Kidney epithelial cell (primary cell): ENCODE results near the gene ZDHHC4. TPM values are rescaled to one million over a fixed set of nuclear protein-coding genes. Genes with fewer than 3 reads are reported as not detected.
A peak's percentile ranks its signal among the peaks of the same experiment; 100 is the strongest.
"Not testable (repeated sequence)": the region's sequence is repeated elsewhere in the genome, so short reads cannot be mapped to it uniquely, and the experiment has no call there.

Experiments used
- DNase-seq: peaks from one replicate; pipeline ENCODE4 v3.0.0-alpha.2; 2010; ENCODE audit warnings: low read depth
- H3K27me3 ChIP-seq: 2 replicates; pipeline ENCODE4 v1.6.0; 2011; ENCODE audit warnings: low read length; ENCODE audit not compliant: control insufficient read depth, insufficient read depth
- H3K36me3 ChIP-seq: 2 replicates; pipeline ENCODE4 v1.5.1; 2011; ENCODE audit warnings: low read length; ENCODE audit not compliant: control insufficient read depth, insufficient read depth
- H3K4me3 ChIP-seq: 2 replicates; pipeline ENCODE4 v1.5.1; 2011; ENCODE audit warnings: low read depth, mild to moderate bottlenecking, control low read depth, low read length
- CTCF ChIP-seq: IDR thresholded peaks from 2 replicates; pipeline ENCODE4 v1.5.1; 2011; ENCODE audit warnings: mild to moderate bottlenecking, moderate library complexity, low read length, control low read depth, inconsistent platforms; ENCODE audit not compliant: insufficient read depth, poor library complexity, severe bottlenecking
- total RNA-seq: library from RNA; depleted of rRNA; stranded (reverse); fragments of >200 nt; gene quantifications from 2 replicates; pipeline ENCODE4 v1.2.3, GENCODE V29; 2015

Gene ZDHHC4
- total RNA-seq, 1 donor from 2014 or later = 53.5 TPM

- no peak for TF ChIP-seq CTCF
- H3K36me3 ChIP-seq = no peaks in the 10 kb centered on the region
- no peaks in the 10 kb centered on the region for H3K27me3 ChIP-seq
- no peak overlapping the region for H3K4me3 ChIP-seq
- DNase-seq = no peak
Observed at GRCh38 chr7:6567886-6568285, 9.4 kb upstream of the ZDHHC4 start.

GRCh38 chr7:6571160-6571779 is 6.0 kb upstream of the ZDHHC4 start:
- no peaks in the 10 kb centered on the region for H3K36me3 ChIP-seq
- TF ChIP-seq CTCF = no peak

GRCh38 chr7:6575281-6576023 is 1.8 kb upstream of the ZDHHC4 start:
- Histone ChIP-seq H3K36me3 (no peaks in the 10 kb centered on the region), H3K27me3 (no peaks in the 10 kb centered on the region), H3K4me3 (no peak overlapping the region)
- DNase-seq = no peak
- no peak for TF ChIP-seq CTCF

More at GRCh38 chr7:6571160-6571779, 6.0 kb upstream of the ZDHHC4 start:
- H3K27me3 ChIP-seq = no peaks in the 10 kb centered on the region
- H3K4me3 ChIP-seq = no peak overlapping the region
- DNase-seq = no peak

GRCh38 chr7:6576024-6576866 is 1.0 kb upstream of the ZDHHC4 start:
- Histone ChIP-seq H3K4me3 (peak overlapping the region; percentile 86), H3K36me3 (no peaks in the 10 kb centered on the region), H3K27me3 (no peaks in the 10 kb centered on the region)
- DNase-seq = no peak
- no peak for TF ChIP-seq CTCF

- peak overlapping the region; percentile 86 for H3K4me3 ChIP-seq
- H3K27me3 ChIP-seq, DNase-seq, H3K36me3 ChIP-seq: not testable (repeated sequence)
Observed at GRCh38 chr7:6576867-6577368, 336 bp upstream of the ZDHHC4 start.
